AG04449 (cell line): ENCODE results near the gene ZNF415.

Source experiments
- CTCF ChIA-PET: fragments of 350-600 bp; formaldehyde crosslinking; extraction: SDS; loops from one replicate; lab custom pipeline; 2021; ENCODE audit warnings: antibody characterized with exemption; lab: Yijun Ruan, JAX
- POLR2A ChIA-PET: fragments of 400-600, 350-600 bp; formaldehyde crosslinking; extraction: SDS; loops from one replicate; lab custom pipeline; 2020; ENCODE audit warnings: antibody characterized with exemption, inconsistent platforms; lab: Yijun Ruan, JAX
- DNase-seq: peaks from one replicate; pipeline ENCODE4 v3.0.0-alpha.2; 2010; ENCODE audit warnings: low read depth, low spot score
- H3K4me3 ChIP-seq: 2 replicates; pipeline ENCODE4 v1.5.1; 2011; ENCODE audit warnings: low read depth, mild to moderate bottlenecking, control low read depth, low read length
- TF ChIP-seq, protein P1 (sequence below): IDR thresholded peaks from one replicate; pipeline ENCODE4 v1.5.1; 2011; ENCODE audit warnings: mild to moderate bottlenecking, moderate library complexity, low read length, control low read depth, inconsistent platforms; ENCODE audit not compliant: insufficient read depth; ENCODE audit errors: missing control alignments

The ZNF415 gene

GRCh38 chr19:53079313-53079924 lies 53.3 kb downstream of the ZNF415 start:
- H3K4me3 ChIP-seq, result no peak overlapping the region
- no peak for DNase-seq
- ChIA-PET CTCF (no interaction called here), POLR2A (no interaction called here)
- TF ChIP-seq, protein P1, sequence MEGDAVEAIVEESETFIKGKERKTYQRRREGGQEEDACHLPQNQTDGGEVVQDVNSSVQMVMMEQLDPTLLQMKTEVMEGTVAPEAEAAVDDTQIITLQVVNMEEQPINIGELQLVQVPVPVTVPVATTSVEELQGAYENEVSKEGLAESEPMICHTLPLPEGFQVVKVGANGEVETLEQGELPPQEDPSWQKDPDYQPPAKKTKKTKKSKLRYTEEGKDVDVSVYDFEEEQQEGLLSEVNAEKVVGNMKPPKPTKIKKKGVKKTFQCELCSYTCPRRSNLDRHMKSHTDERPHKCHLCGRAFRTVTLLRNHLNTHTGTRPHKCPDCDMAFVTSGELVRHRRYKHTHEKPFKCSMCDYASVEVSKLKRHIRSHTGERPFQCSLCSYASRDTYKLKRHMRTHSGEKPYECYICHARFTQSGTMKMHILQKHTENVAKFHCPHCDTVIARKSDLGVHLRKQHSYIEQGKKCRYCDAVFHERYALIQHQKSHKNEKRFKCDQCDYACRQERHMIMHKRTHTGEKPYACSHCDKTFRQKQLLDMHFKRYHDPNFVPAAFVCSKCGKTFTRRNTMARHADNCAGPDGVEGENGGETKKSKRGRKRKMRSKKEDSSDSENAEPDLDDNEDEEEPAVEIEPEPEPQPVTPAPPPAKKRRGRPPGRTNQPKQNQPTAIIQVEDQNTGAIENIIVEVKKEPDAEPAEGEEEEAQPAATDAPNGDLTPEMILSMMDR, result no peak

DNA sequence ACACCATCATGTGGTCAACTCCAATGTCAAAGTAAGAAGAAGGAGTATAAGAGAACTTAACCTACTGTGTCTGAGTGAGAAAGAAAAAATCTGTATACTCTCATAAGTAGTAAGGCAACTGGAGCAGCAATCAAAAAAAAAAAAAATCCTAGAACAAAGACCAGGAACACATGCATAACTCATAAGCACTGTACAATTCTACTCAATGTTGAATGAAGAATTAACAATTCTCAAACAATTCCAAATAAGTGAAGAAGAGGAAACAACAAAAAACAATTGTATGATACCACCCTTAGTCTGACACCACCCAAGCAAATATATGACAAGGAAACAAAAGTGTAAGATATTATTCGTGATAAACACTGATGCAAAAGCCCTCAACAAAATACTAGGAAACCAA lies 54.0 kb downstream of the ZNF415 start:
- TF ChIP-seq, protein P1, result no peak
- ChIA-PET CTCF (no interaction called here), POLR2A (no interaction called here)
- DNase-seq, result no peak
- no peak overlapping the region for H3K4me3 ChIP-seq

DNA sequence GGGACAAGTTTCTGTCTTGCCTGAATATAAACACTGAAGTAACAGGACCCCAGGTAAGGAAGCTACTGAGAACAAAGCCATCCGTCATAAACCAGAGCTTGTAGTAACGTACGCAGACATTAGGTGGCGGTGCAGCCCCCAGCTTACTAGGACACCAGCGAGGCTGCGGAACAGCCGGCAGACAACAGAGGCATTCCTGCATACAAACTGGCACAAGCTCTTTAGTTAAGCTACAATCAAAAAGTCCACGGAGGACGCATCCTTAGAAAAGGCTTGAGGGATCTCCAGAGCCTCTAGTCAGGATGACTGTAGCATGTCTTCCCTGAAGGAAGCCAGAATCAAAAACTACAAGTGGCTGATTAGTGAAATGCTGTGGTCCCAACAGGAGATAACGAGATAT lies 55.7 kb downstream of the ZNF415 start:
- POLR2A ChIA-PET, result no interaction called here
- no peak overlapping the region for H3K4me3 ChIP-seq
- DNase-seq, result no peak
- CTCF ChIA-PET, result interaction anchor here (0.7 to 1.3 kb wide), 2 partner anchors 12 to 13 kb away, joined by 3 read pairs; no protein-coding TSS in a partner anchor
- TF ChIP-seq, protein P1, result peak; percentile 37

- TF ChIP-seq, protein P1, result no peak
- POLR2A ChIA-PET, result no interaction called here
- CTCF ChIA-PET, result no interaction called here
- H3K4me3 ChIP-seq, result no peak overlapping the region
- DNase-seq, result no peak
These were observed 63.9 kb downstream of the ZNF415 start for GRCh38 chr19:53068834-53069233.

- TF ChIP-seq, protein P1, result no peak
- POLR2A ChIA-PET, result no interaction called here
- DNase-seq, result no peak
- CTCF ChIA-PET, result no interaction called here
- no peak overlapping the region for H3K4me3 ChIP-seq
These were observed 64.5 kb downstream of the ZNF415 start for GRCh38 chr19:53068199-53068598.

DNA sequence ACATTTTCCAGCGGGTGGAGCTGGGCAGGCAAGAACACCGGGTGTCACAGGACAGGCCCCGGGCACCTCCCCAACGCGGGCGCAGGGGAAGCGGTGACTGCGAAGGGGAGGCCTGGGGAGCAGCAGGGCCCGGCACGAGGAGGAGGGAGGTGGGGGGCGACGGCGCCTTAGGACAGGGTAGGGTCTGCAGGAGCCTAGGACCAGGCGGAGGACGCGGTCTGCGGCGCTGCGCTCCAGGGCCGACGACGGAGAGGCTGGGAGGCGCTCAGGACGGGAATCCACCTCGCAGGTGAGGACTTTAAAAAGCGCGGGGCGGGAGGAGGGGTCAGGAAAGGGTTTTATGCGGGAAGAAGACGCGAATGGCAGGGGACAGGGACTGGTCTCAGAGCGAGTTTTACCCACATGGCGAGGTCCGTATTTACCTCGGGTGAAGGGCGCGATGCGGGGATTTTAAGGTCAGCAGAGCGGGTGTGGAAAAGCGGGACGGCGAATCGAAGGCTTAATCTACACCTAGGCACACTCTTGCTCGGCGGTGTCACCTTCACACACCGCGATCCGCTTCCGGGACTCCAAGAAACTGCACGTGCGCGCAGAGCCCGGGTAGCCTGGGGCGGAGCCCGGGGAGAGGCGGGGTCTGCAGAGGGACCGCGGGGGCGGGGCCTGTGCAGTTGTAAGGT lies 74.7 kb downstream of the ZNF415 start:
- TF ChIP-seq, protein P1, result no peak
- H3K4me3 ChIP-seq, result peak overlapping the region; percentile 41
- POLR2A ChIA-PET, result no interaction called here
- CTCF ChIA-PET, result no interaction called here
- DNase-seq, result no peak
